HG03103 (cell line): ENCODE measurements around the gene FAM98C.

Experiments
- ATAC-seq: cut with Tn5 transposase; IDR thresholded peaks from one replicate; pipeline ENCODE4 v1.9.1; 2021; ENCODE audit warnings: low read depth; ENCODE audit not compliant: unreplicated experiment

The FAM98C gene

DNA sequence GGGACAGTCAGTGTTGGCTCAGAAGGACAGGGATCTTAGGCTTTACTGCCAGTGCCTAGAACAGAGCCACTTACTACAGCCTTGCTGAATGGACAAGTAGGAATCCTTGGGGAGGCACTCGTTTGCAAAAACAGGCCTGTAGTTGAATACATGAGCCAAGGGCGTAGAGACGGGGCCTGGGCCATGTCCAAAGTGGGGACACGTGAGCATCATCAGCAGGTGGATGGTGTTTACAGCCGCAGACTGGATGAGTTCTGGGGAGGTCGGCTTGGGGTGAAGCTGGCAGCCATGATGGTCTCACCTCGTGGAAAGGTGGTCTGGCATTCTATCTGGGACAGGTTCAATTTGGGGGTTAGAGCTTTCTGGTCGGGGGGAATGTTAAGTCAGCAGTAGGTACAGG is 48.1 kb downstream of the FAM98C start:
- ATAC-seq = no peak

DNA sequence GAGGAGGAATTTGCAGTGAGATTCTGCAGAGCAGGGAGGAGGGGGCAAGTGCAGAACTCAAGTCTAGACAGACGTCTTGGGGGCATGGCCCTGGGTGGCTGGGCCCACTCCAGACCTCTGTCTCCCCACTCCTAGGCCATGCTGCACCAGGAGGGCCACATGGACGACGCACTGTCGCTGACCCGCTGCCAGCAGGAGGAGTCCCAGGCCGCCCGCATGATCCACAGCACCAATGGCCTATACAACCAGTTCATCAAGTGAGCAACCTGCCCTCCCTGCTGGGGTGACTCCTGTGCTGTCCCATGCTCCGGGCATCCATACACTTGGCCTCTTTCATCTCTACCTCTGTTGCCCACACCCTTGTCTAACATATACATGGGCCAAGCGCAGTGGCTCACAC is 48.7 kb downstream of the FAM98C start:
- ATAC-seq = no peak

- no peak for ATAC-seq
These were observed 49.8 kb downstream of the FAM98C start for GRCh38 chr19:38452430-38453366.

DNA sequence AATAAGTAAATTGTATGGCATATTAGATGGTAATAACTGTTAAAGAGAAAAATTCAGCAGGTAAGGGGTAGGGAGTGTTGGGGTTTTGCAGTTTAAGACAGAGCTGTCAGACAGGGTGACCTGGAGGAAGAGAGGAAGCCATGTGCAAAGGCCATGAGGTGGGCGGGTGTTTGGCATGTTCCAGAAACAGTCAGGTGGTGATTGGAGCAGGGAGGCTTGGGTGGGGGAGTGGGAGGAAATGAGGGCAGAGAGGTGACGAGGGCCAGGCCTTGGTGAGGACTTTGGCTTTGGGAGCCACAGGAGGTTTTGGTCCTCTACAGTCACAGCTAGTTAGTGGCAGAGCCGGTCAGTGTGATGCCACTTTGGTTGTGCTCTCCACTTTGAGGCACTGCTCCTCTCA is 50.7 kb downstream of the FAM98C start:
- no peak for ATAC-seq

- no peak for ATAC-seq
These were observed 52.1 kb downstream of the FAM98C start for GRCh38 chr19:38455031-38455430.

DNA sequence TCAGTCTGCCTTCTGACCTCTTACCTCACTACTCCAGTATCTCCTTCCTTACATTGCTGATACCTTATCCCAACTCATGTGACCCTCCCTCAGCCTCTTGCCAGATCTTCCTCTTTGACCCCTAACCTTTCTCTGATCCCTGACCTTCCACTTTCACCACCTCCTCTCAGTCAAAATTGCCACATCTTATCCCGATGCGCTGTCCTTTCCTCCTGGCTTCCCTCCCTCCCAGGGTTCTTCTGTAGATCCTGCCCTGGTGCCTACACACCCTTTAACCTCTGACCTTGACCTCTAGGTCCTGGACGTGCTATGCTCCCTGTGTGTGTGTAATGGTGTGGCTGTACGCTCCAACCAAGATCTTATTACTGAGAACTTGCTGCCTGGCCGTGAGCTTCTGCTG is 54.3 kb downstream of the FAM98C start:
- ATAC-seq = no peak

DNA sequence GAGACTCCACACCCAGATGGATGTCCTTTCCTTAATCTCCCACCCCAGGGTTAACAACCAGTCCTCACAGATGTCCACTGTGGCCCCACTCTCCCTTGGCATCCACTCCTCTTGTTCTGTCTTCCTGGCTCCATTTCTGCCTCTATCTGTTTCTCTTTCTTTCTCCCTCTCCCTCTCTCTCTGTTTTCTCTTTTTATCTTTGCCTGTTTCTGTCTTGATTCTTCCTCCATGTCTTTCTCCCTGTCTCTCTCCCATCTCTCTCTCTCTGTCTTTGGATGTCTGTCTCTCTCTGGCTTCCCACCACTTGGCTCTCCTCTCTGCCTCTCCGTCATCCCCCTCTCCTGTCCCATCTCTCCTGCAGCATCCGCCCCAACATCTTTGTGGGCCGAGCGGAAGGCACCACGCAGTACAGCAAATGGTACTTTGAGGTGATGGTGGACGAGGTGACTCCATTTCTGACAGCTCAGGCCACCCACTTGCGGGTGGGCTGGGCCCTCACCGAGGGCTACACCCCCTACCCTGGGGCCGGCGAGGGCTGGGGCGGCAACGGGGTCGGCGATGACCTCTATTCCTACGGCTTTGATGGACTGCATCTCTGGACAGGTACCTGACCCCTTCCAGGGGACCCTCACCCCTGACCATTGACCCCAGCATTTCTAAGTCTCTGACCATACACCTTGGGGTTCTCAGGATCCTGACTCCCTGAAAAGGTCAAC is 55.0 kb downstream of the FAM98C start:
- no peak for ATAC-seq
